Activated CD8-positive, alpha-beta T cell treated with anti-CD3 and anti-CD28 coated beads, Interleukin-2, amount 10 ng/mL, durations not matched to agents 7 days and 5 days (primary cell): Measurements from ENCODE around the gene SUPT4H1. TPM values are rescaled to one million over a fixed set of nuclear protein-coding genes. Genes with fewer than 3 reads are reported as not detected.
A peak's percentile ranks its signal among the peaks of the same experiment; 100 is the strongest.

ENCODE experiments used
- ATAC-seq: fragments of 150-1000 bp; cut with Tn5 transposase; one replicate; pipeline ENCODE4 v1.10.0; 2021; ENCODE audit warnings: moderate library complexity
- CTCF ChIA-PET: fragments of 350-600 bp; sonication (Branson Sonifier 250); formaldehyde crosslinking; loops from one replicate; lab custom pipeline; 2021; ENCODE audit warnings: antibody characterized with exemption; lab: Charles Lee
- POLR2A ChIA-PET: fragments of 350-600 bp; sonication (Branson Sonifier 250); formaldehyde crosslinking; loops from one replicate; lab custom pipeline; 2021; ENCODE audit warnings: antibody characterized with exemption; lab: Charles Lee
- DNase-seq: peaks from one replicate; pipeline ENCODE4 v3.0.0-alpha.2; 2020
- H3K27ac Mint-ChIP-seq: one replicate; pipeline ENCODE4 v1.8.0; 2021; ENCODE audit warnings: mild to moderate bottlenecking, mixed read lengths
- H3K27me3 Mint-ChIP-seq: one replicate; pipeline ENCODE4 v1.8.0; 2021; ENCODE audit warnings: low read depth, mixed read lengths
- H3K36me3 Mint-ChIP-seq: one replicate; pipeline ENCODE4 v1.8.0; 2021; ENCODE audit warnings: low read depth, mixed read lengths
- H3K4me1 Mint-ChIP-seq: one replicate; pipeline ENCODE4 v1.8.0; 2021; ENCODE audit warnings: low read depth, mixed read lengths
- H3K4me3 Mint-ChIP-seq: one replicate; pipeline ENCODE4 v1.8.0; 2021; ENCODE audit warnings: mild to moderate bottlenecking, mixed read lengths
- H3K9me3 Mint-ChIP-seq: one replicate; pipeline ENCODE4 v1.8.0; 2022; ENCODE audit warnings: mixed read lengths; ENCODE audit not compliant: insufficient read depth
- total RNA-seq, 2 experiments: library from RNA; stranded (reverse); gene quantifications; one replicate each; pipeline ENCODE4 v1.2.3, GENCODE V29; 2021

The SUPT4H1 gene
- total RNA-seq, 2 experiments from 2014 or later = 75.2 to 90.8 TPM

DNA sequence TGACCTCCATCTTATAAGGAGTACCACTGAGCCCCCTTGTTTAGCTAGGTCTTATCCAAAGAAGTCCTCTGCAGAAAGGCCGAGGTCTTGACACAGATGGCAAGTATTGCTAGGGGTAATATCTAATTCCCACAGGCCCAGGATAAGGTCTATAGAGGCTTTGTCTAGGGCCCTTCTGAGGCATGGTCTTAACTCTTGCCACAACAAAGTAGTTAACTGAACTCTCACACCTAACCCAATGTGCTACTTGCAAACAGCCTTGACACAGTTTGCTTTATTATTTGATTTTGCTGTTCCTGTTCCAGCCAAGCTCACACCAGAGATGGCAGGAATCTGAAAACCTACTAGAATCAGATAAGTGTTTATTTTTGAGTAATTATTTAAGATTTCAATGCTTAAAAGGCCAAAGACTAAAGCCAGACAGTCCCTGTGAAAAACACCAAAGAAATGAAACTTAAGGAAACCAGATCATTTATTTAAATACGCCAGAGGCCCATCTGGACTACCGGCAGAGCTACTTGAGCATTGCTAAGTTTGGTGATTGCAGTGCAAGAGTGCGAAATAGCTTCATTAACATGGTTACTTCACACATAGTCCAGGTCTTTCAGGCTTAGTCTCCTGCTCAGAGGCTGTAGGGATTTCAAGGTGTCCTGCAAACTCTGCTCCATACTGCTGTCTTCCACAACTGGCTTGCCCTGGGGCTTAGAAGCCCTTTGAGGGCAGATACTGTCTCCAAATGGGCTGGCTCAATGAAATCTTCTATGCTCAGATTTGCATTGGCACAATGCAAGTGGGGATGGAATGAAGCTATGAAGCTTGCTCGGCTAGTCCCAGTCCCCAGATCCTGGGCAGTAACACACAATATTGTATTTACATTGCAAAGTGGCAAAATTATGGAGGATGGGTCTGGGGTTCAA, 28.5 kb upstream of the SUPT4H1 start:
- Mint-ChIP-seq H3K9me3 (no peaks in the 10 kb centered on the region), H3K4me3 (no peak overlapping the region), H3K27ac (no peak overlapping the region), H3K4me1 (peaks cover 61% of the 10 kb centered on the region), H3K27me3 (no peaks in the 10 kb centered on the region), H3K36me3 (no peaks in the 10 kb centered on the region)
- DNase-seq = no peak
- CTCF ChIA-PET = interaction anchor here (1.1 to 4.6 kb wide), 4 partner anchors 16 to 63 kb away, joined by 3 to 33 read pairs (median 4); partner anchors contain the start of gene RNF43
- POLR2A ChIA-PET = interaction anchor here (1.0 to 2.1 kb wide), 3 partner anchors 28 to 63 kb away, joined by 3 to 8 read pairs (median 3); partner anchors contain the start of gene SUPT4H1
- no peak for ATAC-seq

GRCh38 chr17:58379511-58379824, 27.5 kb upstream of the SUPT4H1 start:
- peaks cover 61% of the 10 kb centered on the region for H3K4me1 Mint-ChIP-seq
- no peak overlapping the region for H3K4me3 Mint-ChIP-seq
- ATAC-seq (no peak), DNase-seq (no peak)
- ChIA-PET POLR2A (interaction anchor here (1.7 to 2.1 kb wide), 2 partner anchors 27 to 47 kb away, joined by 5 to 8 read pairs; partner anchors contain the start of gene SUPT4H1), CTCF (interaction anchor here (1.1 to 4.6 kb wide), 4 partner anchors 27 to 62 kb away, joined by 3 to 33 read pairs (median 4); partner anchors contain the start of genes RNF43 and SUPT4H1)
- no peaks in the 10 kb centered on the region for H3K36me3 Mint-ChIP-seq
- H3K27ac Mint-ChIP-seq = no peak overlapping the region
- H3K9me3 Mint-ChIP-seq = no peaks in the 10 kb centered on the region
- no peaks in the 10 kb centered on the region for H3K27me3 Mint-ChIP-seq

GRCh38 chr17:58378733-58379510, 26.9 kb upstream of the SUPT4H1 start:
- Mint-ChIP-seq H3K36me3 (no peaks in the 10 kb centered on the region), H3K4me1 (peaks cover 59% of the 10 kb centered on the region)
- POLR2A ChIA-PET = interaction anchor here (1.4 to 2.1 kb wide), 3 partner anchors 26 to 51 kb away, joined by 4 to 8 read pairs (median 5); partner anchors contain the start of gene SUPT4H1

DNA sequence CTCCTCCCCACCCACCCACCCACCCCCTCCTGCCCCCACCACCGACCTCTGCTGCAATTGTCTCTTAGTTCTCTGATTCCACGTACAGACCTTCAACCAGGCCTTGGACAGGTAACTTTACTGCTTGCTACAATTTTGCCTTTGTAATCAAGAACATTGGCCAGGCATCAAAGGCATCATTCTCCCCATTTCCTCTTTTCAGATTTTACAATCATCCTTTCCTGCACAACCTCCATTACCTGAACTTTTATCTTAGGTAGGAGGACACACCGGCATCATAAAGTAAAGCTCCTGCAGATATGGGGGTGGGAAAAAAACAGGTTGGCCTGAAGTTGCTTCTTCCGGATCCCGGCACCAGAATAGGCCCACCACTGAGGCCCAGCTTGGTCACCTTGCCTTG, 25.7 kb upstream of the SUPT4H1 start:
- Mint-ChIP-seq H3K36me3 (peaks cover 2% of the 10 kb centered on the region), H3K27me3 (no peaks in the 10 kb centered on the region), H3K9me3 (no peaks in the 10 kb centered on the region), H3K4me1 (peaks cover 58% of the 10 kb centered on the region), H3K27ac (no peak overlapping the region), H3K4me3 (no peak overlapping the region)
- ChIA-PET CTCF (interaction anchor here (1.5 kb wide), 1 partner anchor 16 kb away, joined by 4 read pairs; no protein-coding TSS in a partner anchor), POLR2A (interaction anchor here (1.4 to 1.5 kb wide), 2 partner anchors 23 to 50 kb away, joined by 4 read pairs; no protein-coding TSS in a partner anchor)
- DNase-seq (no peak), ATAC-seq (no peak)

More at GRCh38 chr17:58378733-58379510, 26.9 kb upstream of the SUPT4H1 start:
- Mint-ChIP-seq H3K27me3 (no peaks in the 10 kb centered on the region), H3K27ac (peak overlapping the region; percentile 22), H3K9me3 (no peaks in the 10 kb centered on the region), H3K4me3 (peak overlapping the region; percentile 22)
- ATAC-seq (peak; percentile 54), DNase-seq (no peak)
- CTCF ChIA-PET = interaction anchor here (0.7 to 4.6 kb wide), 4 partner anchors 17 to 74 kb away, joined by 3 to 33 read pairs (median 4); partner anchors contain the start of genes RNF43 and SUPT4H1

GRCh38 chr17:58377093-58377601, 25.1 kb upstream of the SUPT4H1 start:
- Mint-ChIP-seq H3K27ac (no peak overlapping the region), H3K4me3 (no peak overlapping the region), H3K27me3 (no peaks in the 10 kb centered on the region), H3K9me3 (no peaks in the 10 kb centered on the region), H3K36me3 (peaks cover 2% of the 10 kb centered on the region), H3K4me1 (peaks cover 58% of the 10 kb centered on the region)
- ATAC-seq = no peak
- CTCF ChIA-PET = interaction anchor here (1.2 to 1.3 kb wide), 2 partner anchors 39 to 73 kb away, joined by 3 to 5 read pairs; partner anchors contain the start of gene RNF43
- no peak for DNase-seq
- POLR2A ChIA-PET = interaction anchor here (1.5 kb wide), 1 partner anchor 23 kb away, joined by 4 read pairs; no protein-coding TSS in a partner anchor

DNA sequence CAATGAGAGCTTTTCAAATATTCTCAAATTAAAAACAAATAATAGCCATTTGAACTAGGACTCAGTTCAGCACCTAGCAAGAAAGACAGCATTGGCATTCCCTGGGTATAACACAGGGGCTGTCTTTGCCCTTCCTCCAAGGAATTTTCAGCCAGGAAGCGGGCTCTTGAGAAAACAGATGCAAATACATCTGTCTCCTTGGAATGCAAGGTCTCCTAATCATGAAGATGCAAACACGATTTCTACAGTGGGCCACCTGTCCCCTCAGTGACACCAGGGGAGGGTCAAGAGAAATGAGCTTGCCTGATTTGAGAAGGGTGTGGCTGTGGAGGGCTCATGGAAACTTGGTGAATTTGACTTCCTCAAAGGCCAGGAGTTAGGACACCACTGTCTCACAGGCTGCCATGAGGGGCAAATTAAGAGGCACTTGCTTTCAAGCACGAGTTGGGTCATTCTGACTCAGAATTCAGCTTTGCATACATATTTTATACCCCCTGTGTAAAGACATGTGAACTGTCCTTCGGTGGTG, 24.5 kb upstream of the SUPT4H1 start:
- no peaks in the 10 kb centered on the region for H3K27me3 Mint-ChIP-seq
- H3K27ac Mint-ChIP-seq = no peak overlapping the region
- ChIA-PET CTCF (interaction anchor here (1.2 to 1.3 kb wide), 2 partner anchors 40 to 72 kb away, joined by 3 to 5 read pairs; partner anchors contain the start of gene RNF43), POLR2A (interaction anchor here (1.5 kb wide), 1 partner anchor 22 kb away, joined by 4 read pairs; no protein-coding TSS in a partner anchor)
- no peaks in the 10 kb centered on the region for H3K9me3 Mint-ChIP-seq
- peaks cover 2% of the 10 kb centered on the region for H3K36me3 Mint-ChIP-seq
- peaks cover 56% of the 10 kb centered on the region for H3K4me1 Mint-ChIP-seq
- H3K4me3 Mint-ChIP-seq = no peak overlapping the region
- ATAC-seq (no peak), DNase-seq (no peak)

DNA sequence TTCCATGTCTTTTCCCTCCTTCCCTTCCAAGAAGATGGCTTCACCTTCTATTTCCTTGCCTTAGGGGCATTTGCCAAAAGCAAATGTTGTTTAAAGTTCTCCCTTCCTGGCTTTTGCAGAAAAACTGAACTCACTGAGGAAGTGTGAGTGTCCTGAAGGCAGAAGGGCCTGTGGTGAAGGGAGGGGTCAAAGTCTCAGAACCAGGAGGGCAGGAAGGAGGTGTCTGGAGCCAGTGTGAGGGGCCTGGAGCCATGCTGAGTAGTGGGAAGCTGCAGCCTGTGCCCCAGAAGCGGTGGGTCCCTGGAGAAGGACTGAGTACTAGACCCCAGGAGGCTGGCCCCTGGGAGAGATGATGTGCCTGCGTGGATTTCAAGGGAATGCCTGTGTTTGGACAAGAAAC, 23.8 kb upstream of the SUPT4H1 start:
- ChIA-PET CTCF (interaction anchor here (1.3 kb wide), 1 partner anchor 72 kb away, joined by 3 read pairs; no protein-coding TSS in a partner anchor), POLR2A (no interaction called here)
- DNase-seq (no peak), ATAC-seq (no peak)
- Mint-ChIP-seq H3K36me3 (peaks cover 2% of the 10 kb centered on the region), H3K4me1 (peaks cover 49% of the 10 kb centered on the region), H3K27me3 (no peaks in the 10 kb centered on the region), H3K27ac (no peak overlapping the region), H3K4me3 (no peak overlapping the region), H3K9me3 (no peaks in the 10 kb centered on the region)

GRCh38 chr17:58375256-58375655, 23.3 kb upstream of the SUPT4H1 start:
- CTCF ChIA-PET = interaction anchor here (0.6 kb wide), 1 partner anchor 39 kb away, joined by 3 read pairs; no protein-coding TSS in a partner anchor
- Mint-ChIP-seq H3K27me3 (no peaks in the 10 kb centered on the region), H3K27ac (no peak overlapping the region)

GRCh38 chr17:58373923-58374322, 21.9 kb upstream of the SUPT4H1 start:
- Mint-ChIP-seq H3K36me3 (peaks cover 2% of the 10 kb centered on the region), H3K4me1 (peaks cover 31% of the 10 kb centered on the region), H3K27me3 (no peaks in the 10 kb centered on the region), H3K9me3 (no peaks in the 10 kb centered on the region), H3K4me3 (no peak overlapping the region), H3K27ac (no peak overlapping the region)
- POLR2A ChIA-PET = no interaction called here
- CTCF ChIA-PET = interaction anchor here (0.6 kb wide), 1 partner anchor 961 kb away, joined by 3 read pairs; no protein-coding TSS in a partner anchor
- DNase-seq = no peak
- ATAC-seq = no peak

More at GRCh38 chr17:58375256-58375655, 23.3 kb upstream of the SUPT4H1 start:
- no peak for DNase-seq
- H3K9me3 Mint-ChIP-seq = no peaks in the 10 kb centered on the region
- ATAC-seq = no peak
- POLR2A ChIA-PET = no interaction called here
- H3K36me3 Mint-ChIP-seq = peaks cover 2% of the 10 kb centered on the region
- peaks cover 44% of the 10 kb centered on the region for H3K4me1 Mint-ChIP-seq
- no peak overlapping the region for H3K4me3 Mint-ChIP-seq

GRCh38 chr17:58373003-58373402, 21.0 kb upstream of the SUPT4H1 start:
- H3K4me3 Mint-ChIP-seq = no peak overlapping the region
- DNase-seq (no peak), ATAC-seq (no peak)
- peaks cover 25% of the 10 kb centered on the region for H3K4me1 Mint-ChIP-seq
- H3K27ac Mint-ChIP-seq = no peak overlapping the region
- H3K27me3 Mint-ChIP-seq = no peaks in the 10 kb centered on the region
- H3K36me3 Mint-ChIP-seq = peaks cover 2% of the 10 kb centered on the region
- POLR2A ChIA-PET = interaction anchor here (0.7 to 1.5 kb wide), 3 partner anchors 10 to 41 kb away, joined by 3 to 6 read pairs (median 3); partner anchors contain the start of gene SUPT4H1
- CTCF ChIA-PET = interaction anchor here (0.9 to 1.5 kb wide), 2 partner anchors 9 to 56 kb away, joined by 3 to 7 read pairs; no protein-coding TSS in a partner anchor
- H3K9me3 Mint-ChIP-seq = no peaks in the 10 kb centered on the region
